Measurements from ENCODE around the gene MYOF.

Gene MYOF

GRCh38 chr10:93412801-93413200 is 69.3 kb downstream of the MYOF start:
- no peak for TF ChIP-seq CTCF (IDR thresholded peaks at IDR 0.05; ENCODE audit: low read depth, low read length)
- DNase-seq (ENCODE audit: extremely low read depth, low read depth), result no peak

- DNase-seq (ENCODE audit: extremely low read depth, low read depth), result no peak
- no peak for TF ChIP-seq CTCF (IDR thresholded peaks at IDR 0.05; ENCODE audit: low read depth, low read length)
Measured at GRCh38 chr10:93410697-93411348, 71.3 kb downstream of the MYOF start.

- TF ChIP-seq CTCF (IDR thresholded peaks at IDR 0.05; ENCODE audit: low read depth, low read length), result no peak
Measured at GRCh38 chr10:93408783-93409182, 73.4 kb downstream of the MYOF start.

GRCh38 chr10:93406364-93407145 is 75.6 kb downstream of the MYOF start:
- DNase-seq (ENCODE audit: extremely low read depth, low read depth), result no peak
- TF ChIP-seq CTCF (IDR thresholded peaks at IDR 0.05; ENCODE audit: low read depth, low read length), result no peak

More at GRCh38 chr10:93408783-93409182, 73.4 kb downstream of the MYOF start:
- DNase-seq (ENCODE audit: extremely low read depth, low read depth), result no peak

GRCh38 chr10:93404048-93404354 is 78.1 kb downstream of the MYOF start:
- TF ChIP-seq CTCF (IDR thresholded peaks at IDR 0.05; ENCODE audit: low read depth, low read length), result no peak
- DNase-seq (ENCODE audit: extremely low read depth, low read depth), result no peak

GRCh38 chr10:93403152-93404047 is 78.7 kb downstream of the MYOF start:
- TF ChIP-seq CTCF (IDR thresholded peaks at IDR 0.05; ENCODE audit: low read depth, low read length), result no peak
- no peak for DNase-seq (ENCODE audit: extremely low read depth, low read depth)
